DND-41 (cell line): ENCODE measurements around the gene SAMD9.

Experiments
- CTCF ChIP-seq: IDR thresholded peaks from 2 replicates; pipeline ENCODE4 v1.5.1; 2012; ENCODE audit warnings: borderline replicate concordance, low read length, moderate library complexity, mild to moderate bottlenecking; ENCODE audit not compliant: poor library complexity, severe bottlenecking; ENCODE audit errors: extremely low read depth
- EZH2 ChIP-seq: IDR thresholded peaks from 3 replicates; pipeline ENCODE4 v1.6.1; 2012; ENCODE audit warnings: borderline replicate concordance, low read depth, mild to moderate bottlenecking, moderate library complexity, low read length, inconsistent platforms; ENCODE audit not compliant: severe bottlenecking

- TF ChIP-seq CTCF, result no peak
- no peak for TF ChIP-seq EZH2
Measured at GRCh38 chr7:93161181-93161762, 43.5 kb upstream of the SAMD9 start.
